Esophagus mucosa (tissue), 1 donor: ENCODE results near the gene SCLT1. TPM values are rescaled to one million over a fixed set of nuclear protein-coding genes. Genes with fewer than 3 reads are reported as not detected.
"Not testable (repeated sequence)": the region's sequence is repeated elsewhere in the genome, so short reads cannot be mapped to it uniquely, and the experiment has no call there.

ENCODE experiments used
- ATAC-seq: fragments of 200-7000 bp; cut with Tn5 transposase; one replicate; pipeline ENCODE4 v1.9.1; 2020
- total RNA-seq: library from RNA; stranded (reverse); gene quantifications from one replicate; pipeline ENCODE4 v1.2.4, GENCODE V29; 2023
- donor health status: DM: yes; HTN: yes; CAD: no.

Gene SCLT1
- total RNA-seq: 9.5 TPM

DNA sequence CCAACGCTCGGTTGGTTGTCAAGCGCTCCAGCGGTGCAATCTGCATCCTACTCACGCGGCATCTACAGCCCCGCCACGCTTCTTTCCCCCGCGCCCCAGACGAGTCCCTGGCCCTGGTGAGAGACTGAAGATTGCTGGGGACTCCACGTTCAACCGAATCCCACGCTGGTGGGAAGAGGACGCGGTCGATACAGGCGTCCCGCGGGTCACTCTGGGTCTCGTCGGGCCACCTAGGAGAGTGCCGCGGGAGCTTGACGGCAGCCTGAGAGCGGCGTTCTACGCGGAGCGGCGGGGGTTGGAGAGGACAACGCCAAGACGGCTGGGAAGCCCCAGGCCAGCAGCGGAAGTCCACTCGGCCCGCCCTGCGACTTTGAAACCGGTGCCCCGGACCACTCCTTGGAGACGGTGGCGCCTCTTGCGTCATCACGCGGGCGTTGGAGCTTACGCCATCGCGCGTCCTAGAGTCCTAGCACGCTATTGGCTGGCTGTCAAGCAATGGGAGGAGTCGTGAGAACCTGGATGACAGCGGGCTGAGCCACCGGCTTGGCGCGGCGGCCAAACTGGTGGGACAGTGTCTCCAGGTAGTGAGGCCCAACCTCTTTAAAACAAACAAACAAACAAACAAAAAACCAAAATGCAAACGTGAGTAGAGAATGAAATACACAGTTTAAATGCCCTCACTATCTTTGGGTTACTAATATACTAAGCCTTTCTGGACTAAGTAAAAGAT, at the start of gene SCLT1:
SCLT1 (minus strand) TSS at position 349 of the 730 bp plus-strand sequence. CDS start 436 bp downstream, outside the sequence.
- ATAC-seq: peak; percentile 99

DNA sequence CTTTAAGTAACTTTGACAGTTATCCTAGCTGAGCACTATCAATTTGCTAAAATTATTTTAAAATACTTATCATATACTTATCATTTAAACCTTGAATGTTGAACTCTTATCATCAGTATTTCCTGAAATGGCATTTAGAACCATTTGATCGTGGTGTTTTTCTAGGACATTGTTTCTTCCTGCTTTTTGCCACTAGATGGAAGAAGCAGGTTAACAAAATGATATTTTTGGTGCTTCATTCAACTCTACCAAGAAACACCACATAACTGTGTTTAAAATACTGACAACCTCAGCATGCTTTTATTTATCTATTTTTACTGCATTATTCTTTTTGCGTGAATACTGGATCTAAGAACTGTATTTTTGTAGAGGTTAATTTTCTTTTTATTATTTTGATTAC, 47.2 kb upstream of the SCLT1 start:
- ATAC-seq: no peak

DNA sequence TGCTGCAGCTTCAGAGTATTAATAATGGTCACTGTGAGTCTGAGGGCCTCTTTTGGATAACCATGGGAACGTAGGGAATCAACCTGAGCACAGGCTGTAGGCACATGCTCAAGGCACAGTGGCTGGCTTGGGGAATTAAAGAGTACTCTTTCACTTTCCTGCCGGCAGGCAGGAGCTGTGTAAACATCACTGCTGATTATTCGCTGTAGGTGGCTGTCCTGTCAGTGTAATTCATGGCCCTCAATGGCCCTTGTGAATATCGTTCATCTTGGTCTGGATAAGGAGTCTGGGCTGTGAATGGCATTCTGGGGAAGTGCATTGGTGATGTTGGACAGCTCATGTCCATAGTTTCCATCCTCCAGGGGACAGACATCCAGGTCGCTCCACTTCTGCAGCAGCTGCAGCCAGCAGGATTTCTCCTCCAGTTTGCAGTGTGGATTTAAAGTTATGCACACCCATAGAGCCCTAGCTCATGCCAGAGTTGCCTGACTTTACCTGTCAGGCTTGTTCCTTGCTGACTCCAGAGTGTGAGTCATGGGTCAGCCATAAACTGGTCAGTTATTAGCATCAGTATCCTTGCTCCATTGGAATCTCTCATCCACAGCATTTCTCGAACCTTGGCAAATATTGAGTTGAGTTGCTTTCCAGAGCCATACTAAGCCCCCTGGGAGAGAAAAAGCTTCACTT, 45.6 kb upstream of the SCLT1 start:
- peak; percentile 79 for ATAC-seq

DNA sequence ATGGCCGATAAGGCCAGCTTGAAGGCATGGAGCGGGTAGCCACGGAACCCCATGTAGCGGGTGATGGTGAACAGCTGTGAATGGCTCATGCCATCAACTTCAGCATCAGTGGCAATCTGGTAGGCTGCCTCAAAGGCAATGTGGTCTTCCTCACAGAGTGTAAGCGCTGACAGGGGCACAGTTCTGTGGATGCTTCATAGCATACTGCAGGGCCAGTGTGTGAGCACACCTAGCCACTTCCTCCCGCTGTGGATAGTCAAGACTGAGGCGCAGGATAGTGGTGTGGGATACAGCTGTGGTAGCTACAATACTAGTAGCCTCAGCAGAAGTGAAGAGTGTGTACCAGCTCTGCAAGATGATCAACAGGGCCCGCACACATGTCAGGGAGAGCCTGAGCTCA, 43.1 kb upstream of the SCLT1 start:
- ATAC-seq: no peak

DNA sequence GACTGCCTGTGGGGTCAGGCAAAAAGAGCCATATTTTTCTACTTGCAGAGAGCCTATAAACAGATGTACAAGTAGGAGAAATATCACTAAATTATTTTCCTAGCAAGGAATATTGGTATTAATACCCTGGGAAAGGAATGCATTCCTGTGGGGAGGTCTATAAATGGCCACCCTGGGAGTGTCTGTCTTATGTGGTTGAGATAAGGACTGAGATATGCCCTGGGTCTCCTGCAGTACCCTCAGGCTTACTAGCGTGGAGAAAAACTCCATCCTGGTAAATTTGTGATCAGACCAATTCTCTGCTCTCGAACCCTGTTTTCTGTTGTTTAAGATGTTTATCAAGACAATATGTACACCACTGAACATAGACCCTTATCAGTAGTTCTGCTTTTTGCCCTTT, 38.0 kb upstream of the SCLT1 start:
- no peak for ATAC-seq

DNA sequence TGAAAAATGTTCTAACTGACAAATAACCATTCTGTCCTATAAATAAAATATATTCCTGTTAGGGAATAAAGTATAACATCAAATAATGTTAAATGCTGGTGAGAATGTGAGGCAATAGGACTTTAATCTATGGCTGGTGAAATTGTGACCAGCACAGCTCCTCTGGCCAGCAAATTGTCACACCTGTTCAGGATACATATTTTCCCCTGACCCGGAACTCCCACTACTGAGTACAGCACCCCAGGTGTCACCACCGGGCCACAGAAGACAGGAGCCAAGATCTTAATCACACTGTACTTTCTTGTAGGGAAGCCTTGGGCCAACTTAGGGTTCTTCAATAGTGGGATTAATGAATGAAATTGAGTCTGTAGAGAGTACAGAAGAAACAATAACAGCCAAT, 35.8 kb upstream of the SCLT1 start:
- no peak for ATAC-seq

DNA sequence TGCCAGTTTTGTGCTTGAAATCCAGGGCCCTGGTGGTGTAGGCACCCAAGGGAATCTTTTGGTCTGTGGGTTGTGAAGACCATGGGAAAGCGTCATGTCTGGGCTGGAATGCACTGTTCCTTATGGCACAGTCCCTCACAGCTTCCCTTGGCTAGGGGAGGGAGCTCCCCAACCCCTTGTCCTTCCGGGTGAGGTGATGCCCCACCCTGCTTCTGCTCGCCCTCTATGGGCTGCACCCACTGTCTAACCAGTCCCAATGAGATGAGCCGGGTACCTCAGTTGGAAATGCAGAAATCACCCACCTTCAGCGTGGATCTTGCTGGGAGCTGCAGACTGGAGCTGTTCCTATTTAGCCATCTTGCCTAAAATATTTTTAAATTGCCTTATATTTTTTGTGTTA, 33.3 kb upstream of the SCLT1 start:
- ATAC-seq: not testable (repeated sequence)

DNA sequence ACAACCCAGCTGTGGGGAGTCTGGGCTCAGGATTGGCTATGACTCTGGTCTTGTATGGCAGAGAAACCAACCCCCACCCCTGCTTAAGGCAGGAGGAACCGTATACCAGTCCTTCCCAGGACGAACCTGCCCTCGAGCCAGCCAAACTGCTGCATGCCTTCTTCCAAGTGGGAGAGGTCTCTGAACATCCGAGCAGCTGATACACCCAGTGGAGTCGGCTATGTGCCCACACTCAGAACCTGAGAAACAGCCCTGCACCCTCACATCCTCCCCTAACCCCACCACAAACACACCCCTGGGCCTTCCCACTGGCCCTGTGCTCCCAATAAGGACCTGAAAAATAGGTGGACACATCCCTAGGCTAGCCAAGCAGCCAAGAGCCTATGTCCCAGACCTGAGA, 24.4 kb upstream of the SCLT1 start:
- no peak for ATAC-seq

DNA sequence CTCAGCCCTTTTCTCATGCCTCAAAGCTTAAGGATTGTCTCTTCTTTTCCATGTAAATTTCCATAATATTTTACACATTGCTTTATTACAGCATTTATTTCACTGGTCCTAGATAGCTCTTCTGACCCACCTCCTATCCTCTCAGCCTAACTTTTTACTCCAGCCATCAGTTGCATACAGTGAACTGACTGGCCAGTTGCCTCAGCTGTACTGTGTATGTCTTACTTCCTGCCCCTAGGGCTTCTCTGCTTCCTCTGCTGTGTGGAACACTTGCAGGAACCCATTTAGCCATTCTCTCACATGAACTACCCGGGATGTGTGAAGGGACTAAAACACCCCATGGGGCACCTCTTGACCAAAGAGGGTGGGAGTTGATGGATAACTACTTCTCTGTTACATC, 20.6 kb upstream of the SCLT1 start:
- no peak for ATAC-seq

DNA sequence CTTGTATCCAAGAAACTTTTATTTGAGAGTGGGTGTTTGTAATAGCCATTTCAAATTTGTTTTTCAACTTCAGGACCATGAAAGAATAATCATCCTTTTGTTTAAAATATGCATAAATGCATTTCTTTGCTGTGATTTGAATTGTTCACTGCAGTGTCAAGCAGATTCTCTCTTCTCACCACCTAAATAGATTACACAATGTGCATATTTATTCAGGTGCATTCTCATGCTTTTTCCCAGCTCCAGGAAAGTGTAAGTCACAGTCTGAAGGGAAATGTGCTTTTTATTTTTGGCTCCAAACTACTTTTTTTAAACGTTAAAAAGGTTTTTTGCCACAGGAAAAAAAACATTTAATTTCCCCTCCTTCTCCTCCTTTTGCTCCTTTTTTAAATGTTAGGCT, 20.1 kb upstream of the SCLT1 start:
- no peak for ATAC-seq

DNA sequence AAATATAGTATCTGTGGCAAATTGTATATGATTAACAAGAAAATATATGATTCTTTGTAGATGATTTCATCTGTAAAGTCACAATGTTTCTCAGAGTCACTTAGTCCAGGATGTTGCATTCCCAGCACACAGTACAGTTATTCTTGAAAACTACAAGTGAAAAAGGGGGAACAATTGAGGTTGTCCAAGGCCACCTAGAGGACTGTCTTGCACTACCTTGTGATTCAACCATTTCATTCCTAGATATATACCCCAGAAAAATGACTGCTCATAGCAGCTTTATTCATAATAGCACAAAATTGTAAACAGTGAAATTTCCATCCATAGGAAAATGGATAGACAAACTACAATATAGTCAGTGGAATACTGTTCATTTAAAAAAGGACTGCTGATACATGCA, 18.6 kb upstream of the SCLT1 start:
- ATAC-seq: no peak

DNA sequence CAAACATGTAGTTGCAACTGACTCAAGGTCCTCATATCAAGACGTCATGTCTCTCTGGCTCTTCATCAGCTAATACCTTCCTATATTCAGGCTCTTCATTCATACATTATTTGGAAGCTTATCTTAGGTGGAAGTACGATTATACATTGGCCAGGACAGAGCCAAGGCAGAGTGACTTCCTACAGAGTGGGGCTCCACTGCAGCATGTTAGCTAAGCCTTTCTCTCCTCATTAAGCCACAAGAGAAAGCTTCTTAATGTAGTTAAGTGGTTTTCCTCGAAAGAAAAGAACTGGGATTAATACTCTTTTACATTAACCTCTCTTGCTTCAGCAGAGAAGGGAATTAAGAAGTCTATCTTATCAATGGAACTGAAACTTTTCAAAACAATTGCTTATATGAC, 17.6 kb upstream of the SCLT1 start:
- no peak for ATAC-seq

DNA sequence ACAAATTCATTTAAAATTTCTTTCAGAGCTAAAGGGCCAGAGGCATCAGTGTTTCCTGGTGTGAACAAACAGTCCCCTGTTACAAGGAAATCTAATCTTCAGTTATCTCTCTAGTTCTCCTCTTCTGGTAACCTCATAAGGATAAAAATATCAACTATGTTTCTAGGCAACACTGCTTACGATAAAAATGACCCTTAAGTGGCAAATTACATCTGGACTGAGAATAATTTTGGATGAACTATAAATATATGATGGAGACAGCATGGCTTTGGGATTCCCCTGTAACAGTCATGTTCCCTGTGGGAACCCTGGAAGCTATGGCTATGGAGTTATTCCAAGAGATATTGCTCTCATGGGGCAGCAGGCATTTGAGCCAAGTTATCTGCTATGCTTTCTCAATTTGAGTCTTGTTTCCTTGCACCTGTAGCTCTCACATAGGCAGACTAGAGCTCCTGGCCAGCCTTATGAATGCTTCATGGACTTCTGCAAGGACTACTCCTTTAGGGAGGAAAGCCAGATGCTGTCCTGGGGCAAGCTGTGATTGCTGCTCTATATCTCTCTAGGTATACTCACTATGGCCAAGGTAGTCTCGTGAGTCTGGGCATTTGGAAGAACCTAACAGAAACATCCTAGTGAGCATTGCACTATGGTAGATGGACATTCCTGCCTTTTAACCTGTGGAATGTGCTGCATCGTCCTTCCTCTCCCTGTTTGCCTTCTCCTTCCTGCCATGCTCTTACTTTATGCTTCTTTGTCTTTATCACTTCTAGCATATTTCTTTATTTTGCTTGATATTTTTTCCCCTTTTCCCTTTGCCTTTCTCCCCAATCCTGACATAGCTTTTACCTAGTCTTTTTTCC, 16.9 kb upstream of the SCLT1 start:
- no peak for ATAC-seq

DNA sequence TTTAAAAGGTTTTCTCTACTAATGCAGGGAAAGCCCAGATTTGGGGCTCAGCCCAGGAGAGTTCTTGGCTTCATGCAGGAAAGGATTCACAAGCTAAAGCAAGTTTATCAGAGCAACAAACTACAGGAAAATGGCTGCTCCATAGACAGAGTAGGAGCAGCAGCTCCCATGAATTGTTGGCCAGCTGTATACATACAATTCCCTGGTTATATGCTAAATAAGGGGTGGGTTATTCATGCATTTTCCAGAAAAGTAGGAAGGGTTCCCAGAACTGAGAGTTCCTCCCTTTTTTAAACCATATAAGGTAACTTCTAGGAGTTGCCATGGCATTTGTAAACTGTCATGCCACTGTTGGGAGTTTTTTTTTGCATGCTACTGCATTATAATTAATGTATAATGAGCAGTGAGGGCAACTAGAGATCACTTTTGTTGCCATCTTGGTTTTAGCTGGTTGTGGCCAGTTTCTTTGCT, 5.2 kb upstream of the SCLT1 start:
- ATAC-seq: no peak

DNA sequence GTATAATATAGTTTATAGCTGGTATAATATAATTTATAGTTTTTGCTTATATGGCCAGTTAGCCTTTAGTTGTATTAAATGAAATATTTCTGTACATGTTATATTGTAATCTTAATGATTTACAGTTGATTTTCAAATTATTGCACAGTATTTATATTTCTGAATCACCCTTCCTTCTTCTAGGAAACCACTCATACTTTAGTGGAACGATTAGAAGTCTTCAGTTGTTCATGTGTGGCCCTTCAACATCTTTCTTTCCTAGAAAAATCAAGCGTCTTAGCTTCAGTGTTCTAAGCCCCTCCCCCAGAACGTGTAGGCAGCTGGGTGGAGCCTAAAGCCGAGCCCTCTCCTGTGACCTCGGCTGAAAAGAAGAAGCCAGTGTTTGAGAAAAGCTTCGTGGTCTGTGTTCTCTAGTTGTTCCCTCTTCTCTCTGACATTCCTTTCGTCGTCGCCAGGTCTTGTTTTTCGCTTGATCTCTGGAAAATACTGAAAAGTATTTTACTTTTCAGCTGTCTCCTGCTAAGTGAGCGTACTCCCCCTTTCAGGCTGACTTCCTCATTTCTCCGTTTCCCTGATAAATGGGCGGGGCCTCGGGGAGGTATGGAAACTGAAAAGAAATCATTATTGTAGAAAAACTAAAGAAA, 2.6 kb upstream of the SCLT1 start, which contains the start of gene C4orf33:
C4orf33 (plus strand) TSS at position 342 of the 644 bp plus-strand sequence. CDS start 6,459 bp downstream, outside the sequence.
- ATAC-seq: peak; percentile 47

DNA sequence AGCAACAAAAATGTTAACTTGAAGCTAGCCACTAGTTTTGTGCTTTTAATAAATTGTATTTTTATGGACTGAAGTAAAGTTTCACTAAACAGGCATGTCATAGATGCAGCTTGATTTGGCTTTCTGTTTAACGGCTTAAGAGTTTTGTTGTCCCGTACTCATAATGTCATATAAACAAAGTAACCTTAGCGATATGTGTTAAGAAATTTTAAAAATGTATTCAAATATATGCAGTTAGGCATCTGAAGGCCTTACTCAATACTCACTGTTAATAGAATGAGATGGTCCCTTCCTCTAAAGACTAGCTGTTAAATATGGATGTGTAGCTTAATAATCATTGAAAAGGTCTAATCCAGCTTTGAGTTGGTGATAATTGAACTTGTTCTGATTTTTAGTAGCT, 1.0 kb upstream of the SCLT1 start:
- ATAC-seq: no peak

DNA sequence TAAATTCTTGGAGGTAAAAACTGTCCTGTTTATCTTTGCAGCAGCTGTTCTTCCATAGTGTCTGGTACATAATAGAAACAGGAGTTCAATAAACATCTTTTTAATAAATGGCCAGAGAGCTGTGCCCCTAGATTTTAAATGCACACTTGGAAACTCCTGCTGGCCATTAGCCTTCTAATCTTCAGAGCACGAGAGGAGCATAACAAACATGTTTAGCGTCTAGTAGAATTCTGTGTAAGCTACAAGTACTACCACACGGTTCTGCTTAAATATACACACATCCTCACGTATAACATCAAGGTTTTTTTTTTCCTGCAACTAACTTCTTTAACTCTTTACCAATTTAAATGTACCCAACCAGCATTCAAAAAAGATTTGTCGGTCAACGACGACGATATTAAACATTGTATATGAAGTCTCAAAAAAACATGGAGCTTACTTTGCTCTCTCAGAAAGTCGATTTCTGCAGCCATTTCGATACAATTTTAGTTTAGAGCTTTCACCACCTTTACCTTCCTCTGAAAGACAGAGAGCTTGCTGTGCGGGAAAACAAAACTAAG, 628 bp downstream of the SCLT1 start:
- ATAC-seq: no peak

DNA sequence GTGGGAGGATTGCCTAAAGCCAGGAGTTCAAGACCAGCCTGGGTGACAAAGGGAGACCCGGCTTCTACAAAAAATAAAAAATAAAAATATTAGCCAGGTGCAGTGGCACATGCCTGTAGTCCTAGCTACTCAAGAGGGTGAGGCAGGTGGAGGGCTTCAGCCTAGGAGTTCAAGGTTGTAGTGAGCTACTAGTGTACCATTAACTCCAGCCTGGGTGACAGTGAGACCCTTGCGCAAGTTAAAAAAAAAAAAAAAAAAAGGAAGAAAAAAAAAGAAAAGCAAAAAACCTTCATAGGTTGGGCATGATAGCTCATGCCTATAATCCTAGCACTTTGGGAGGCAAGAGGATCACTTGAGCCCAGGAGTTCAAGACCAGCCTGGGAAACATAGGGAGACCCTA, 5.8 kb downstream of the SCLT1 start:
- ATAC-seq: no peak

DNA sequence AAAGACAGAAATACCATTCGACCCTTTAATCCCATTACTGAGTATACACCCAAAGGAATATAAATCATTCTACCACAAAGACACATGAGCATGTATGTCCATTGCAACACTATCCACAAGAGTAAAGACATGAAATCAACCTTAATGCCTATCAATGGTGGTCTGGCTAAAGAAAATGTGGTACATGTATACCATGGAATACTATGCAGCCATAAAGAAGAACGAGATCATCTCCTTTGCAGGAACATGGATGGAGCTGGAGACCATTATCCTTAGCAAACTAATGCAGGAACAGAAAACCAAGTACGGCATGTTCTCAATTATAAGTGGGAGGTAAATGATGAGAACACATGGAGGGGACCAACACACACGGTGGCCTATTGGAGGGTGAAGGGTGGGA, 7.9 kb downstream of the SCLT1 start:
- ATAC-seq: no peak

DNA sequence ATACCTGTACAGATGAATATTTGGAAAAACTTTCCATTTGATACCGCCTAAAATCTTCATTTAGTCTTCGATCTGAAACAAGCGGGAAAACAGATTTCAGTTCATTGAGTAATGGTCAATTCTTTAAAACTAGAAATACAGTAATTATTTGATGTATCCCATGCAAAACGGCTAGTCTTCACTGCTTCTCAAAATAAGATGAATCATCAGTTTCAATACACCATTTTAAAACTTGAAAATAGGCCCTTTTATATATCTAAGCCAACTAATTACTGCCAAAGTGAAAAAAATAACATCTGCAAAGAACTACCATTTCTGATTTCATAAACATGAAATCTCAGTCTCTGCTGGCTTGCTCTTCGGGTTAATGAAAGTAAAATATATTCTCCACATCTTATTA, 11.0 kb downstream of the SCLT1 start:
- ATAC-seq: no peak

DNA sequence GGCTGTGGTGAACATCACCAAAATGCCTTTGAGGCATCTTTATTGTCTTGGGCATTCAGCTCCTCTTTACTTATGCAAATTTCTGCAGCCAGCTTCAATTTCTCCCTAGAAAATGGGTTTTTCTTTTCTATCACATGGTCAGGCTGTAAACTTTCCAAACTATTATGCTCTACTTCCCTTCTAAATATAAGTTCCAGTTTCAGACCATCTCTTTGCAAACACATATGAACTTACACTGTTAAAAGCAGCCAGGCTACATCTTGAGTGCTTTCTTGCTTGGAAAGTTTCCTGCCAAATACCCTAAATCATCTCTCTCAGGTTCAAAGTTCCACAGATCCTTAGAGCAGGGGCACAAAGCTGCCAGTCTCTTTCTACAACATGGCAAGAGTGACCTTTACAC, 13.2 kb downstream of the SCLT1 start:
- no peak for ATAC-seq

DNA sequence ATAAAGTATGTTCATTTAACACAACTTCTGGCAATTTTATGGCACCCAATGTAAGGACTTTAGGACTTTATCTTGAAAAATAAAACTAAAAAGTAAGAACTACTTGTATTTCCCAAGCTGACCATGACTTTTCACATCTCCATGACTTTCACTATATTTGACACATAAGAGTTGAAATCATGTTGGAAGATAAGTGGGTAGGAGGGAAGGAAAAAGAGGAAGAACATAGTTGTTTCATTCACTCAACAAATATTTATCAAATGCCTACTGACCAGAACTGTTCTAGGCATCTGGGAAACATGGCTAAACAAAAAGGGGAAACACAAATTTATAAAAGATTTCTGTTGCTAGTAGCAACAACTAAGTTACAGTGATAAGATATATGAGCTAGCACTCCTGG, 16.0 kb downstream of the SCLT1 start:
- ATAC-seq: no peak
